Placental pericyte (primary cell): ENCODE data around the gene SYPL1. TPM values are rescaled to one million over a fixed set of nuclear protein-coding genes. Genes with fewer than 3 reads are reported as not detected.

Source experiments
- total RNA-seq: library from RNA; depleted of rRNA; stranded (reverse); fragments of >200 nt; gene quantifications from 2 replicates; pipeline ENCODE4 v1.2.3, GENCODE V29; 2012

Gene SYPL1
- total RNA-seq = 37.4 and 49.1 TPM in 2 replicates

DNA sequence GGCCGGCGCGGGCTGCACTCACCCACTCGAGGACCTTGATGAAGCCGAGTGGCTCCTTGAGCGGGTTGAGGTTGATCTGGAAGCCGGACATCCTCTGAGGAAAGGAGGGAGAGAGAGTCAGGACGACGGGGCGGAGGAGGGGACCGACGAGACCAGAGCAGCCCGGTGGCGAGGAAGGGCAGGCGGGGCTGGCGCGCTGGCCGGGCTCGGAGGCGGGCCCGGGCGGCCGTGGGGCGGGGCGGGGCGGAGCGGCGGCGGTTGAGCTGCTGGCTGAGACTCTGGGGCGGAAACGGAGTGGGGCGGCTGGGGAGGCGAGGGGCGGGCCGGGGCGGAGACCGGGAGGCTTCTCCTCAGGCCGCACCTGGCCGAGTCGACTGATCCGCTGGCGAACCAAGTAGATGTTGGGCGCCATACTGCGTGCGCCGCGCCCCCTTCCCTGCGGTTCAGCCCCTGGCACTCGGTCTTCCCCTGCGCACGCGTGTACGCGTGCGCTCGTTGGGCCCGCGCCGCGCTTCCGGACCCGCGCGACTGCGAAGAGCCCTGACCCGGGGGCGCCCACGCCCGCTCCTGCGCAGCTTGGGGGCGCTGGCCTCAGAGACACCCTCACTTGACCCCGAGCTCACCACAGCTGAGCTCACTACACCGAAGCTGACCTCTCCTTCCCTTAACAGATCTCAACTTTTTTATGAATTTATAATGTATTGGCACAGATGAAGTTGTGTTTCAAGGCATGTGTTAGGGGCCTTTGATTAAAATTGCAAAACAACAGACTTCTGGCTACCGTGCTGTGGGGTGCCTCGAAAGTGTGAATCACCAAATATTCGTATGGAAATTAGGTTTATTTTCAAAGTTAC, at the start of gene SYPL1:
TSS of gene SYPL1 (minus strand) at position 195 of the 854 bp plus-strand sequence. CDS start at position 91, 104 bp downstream.

Other genes with a start within 250 kb of the SYPL1 start
- gene ATXN7L1, start 235.7 kb downstream of the SYPL1 start, total RNA-seq = 7.2 and 10.3 TPM in 2 replicates
- gene CDHR3, start 149.0 kb downstream of the SYPL1 start, total RNA-seq = 1.3 and 5.2 TPM in 2 replicates
- 164 and 1,292 TPM in 2 replicates for gene NAMPT, start 172.7 kb upstream of the SYPL1 start, total RNA-seq